ENCODE results near the gene HMGB2. TPM values are rescaled to one million over a fixed set of nuclear protein-coding genes. Genes with fewer than 3 reads are reported as not detected.

The HMGB2 gene
- total RNA-seq, 1 donor from 2014 or later, result 98.4 TPM

DNA sequence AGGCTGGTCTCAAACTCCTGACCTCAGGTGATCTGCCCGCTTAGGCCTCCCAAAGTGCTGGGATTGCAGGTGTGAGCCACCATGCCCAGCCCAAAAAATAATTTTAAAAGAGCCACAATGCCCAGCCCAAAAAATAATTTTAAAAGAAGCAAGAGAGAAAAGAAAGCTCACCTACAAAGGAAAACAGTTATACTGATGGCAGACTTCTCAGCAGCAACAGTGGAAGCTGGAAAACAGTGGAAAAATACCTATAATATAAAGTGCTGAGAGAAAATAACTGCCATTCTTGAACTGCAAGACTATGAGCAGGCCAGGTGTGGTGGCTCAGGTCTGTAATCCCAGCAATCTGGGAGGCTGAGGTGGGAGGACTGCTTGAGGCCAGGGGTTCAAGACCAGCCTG, 13.3 kb upstream of the HMGB2 start:
- peaks cover 13% of the 10 kb centered on the region for H3K9me3 Mint-ChIP-seq
- H3K36me3 Mint-ChIP-seq, result peaks cover 3% of the 10 kb centered on the region
- no peak for DNase-seq (ENCODE audit: low spot score in 2 of 2, unreplicated experiment in 2 of 2)
- no peaks in the 10 kb centered on the region for H3K27me3 Mint-ChIP-seq (ENCODE audit: low read depth)
- peaks cover 16% of the 10 kb centered on the region for H3K4me1 Mint-ChIP-seq
- no peak overlapping the region for H3K27ac Mint-ChIP-seq
- no peak overlapping the region for H3K4me3 Mint-ChIP-seq
- TF ChIP-seq, protein P1, sequence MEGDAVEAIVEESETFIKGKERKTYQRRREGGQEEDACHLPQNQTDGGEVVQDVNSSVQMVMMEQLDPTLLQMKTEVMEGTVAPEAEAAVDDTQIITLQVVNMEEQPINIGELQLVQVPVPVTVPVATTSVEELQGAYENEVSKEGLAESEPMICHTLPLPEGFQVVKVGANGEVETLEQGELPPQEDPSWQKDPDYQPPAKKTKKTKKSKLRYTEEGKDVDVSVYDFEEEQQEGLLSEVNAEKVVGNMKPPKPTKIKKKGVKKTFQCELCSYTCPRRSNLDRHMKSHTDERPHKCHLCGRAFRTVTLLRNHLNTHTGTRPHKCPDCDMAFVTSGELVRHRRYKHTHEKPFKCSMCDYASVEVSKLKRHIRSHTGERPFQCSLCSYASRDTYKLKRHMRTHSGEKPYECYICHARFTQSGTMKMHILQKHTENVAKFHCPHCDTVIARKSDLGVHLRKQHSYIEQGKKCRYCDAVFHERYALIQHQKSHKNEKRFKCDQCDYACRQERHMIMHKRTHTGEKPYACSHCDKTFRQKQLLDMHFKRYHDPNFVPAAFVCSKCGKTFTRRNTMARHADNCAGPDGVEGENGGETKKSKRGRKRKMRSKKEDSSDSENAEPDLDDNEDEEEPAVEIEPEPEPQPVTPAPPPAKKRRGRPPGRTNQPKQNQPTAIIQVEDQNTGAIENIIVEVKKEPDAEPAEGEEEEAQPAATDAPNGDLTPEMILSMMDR (IDR thresholded peaks at IDR 0.05; ENCODE audit: unreplicated experiment), result no peak

DNA sequence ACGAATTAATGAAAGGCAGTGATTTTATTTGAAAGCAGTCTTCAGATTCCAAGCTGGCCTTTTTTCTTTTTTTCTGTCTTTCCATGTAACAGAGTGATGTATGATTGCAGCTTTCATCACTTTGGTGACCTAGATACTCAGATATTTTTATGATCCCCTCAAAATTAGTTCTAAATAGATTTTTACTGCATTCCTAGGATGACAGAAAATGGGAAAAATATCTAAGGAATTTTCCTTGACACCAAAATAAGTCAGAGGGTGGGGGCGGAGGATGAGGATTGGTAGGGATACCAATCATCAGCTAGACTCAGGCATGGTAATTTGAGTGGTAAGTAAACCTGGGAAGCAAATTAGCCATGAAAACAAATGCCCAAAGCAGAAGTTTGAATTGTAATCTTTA, 11.9 kb upstream of the HMGB2 start:
- Mint-ChIP-seq H3K27me3 (ENCODE audit: low read depth) (no peaks in the 10 kb centered on the region), H3K4me3 (no peak overlapping the region), H3K4me1 (peaks cover 16% of the 10 kb centered on the region)

DNA sequence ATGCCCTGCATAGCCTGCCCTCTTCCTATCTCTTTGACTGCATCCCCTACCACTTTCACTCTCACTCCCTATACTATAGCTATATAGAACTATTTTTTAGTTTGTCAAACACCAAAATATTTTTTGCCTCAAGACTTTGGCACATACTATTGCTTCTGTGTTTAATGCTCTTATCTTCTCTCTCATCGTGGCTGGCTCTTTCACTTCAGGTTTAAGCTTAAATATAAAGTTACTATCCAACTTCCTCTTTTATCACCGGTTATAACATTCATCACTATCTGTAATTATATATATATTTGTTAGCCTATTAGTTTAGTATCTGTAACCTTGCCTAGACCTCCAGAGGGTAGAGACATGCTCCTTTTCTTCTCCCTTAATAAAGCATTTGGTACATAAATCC, 11.5 kb upstream of the HMGB2 start:
- H3K27me3 Mint-ChIP-seq (ENCODE audit: low read depth), result no peaks in the 10 kb centered on the region
- H3K27ac Mint-ChIP-seq, result peak overlapping the region; percentile 85
- H3K9me3 Mint-ChIP-seq, result peaks cover 12% of the 10 kb centered on the region
- DNase-seq (ENCODE audit: low spot score in 2 of 2, unreplicated experiment in 2 of 2), result no peak
- no peak overlapping the region for H3K4me3 Mint-ChIP-seq
- H3K36me3 Mint-ChIP-seq, result peaks cover 3% of the 10 kb centered on the region
- H3K4me1 Mint-ChIP-seq, result peaks cover 21% of the 10 kb centered on the region
- TF ChIP-seq, protein P1 (IDR thresholded peaks at IDR 0.05; ENCODE audit: unreplicated experiment), result no peak

More for the DNA sequence above, 11.9 kb upstream of the HMGB2 start:
- DNase-seq (ENCODE audit: low spot score in 2 of 2, unreplicated experiment in 2 of 2), result no peak
- TF ChIP-seq, protein P1 (IDR thresholded peaks at IDR 0.05; ENCODE audit: unreplicated experiment), result no peak
- H3K9me3 Mint-ChIP-seq, result peaks cover 13% of the 10 kb centered on the region
- H3K36me3 Mint-ChIP-seq, result peaks cover 3% of the 10 kb centered on the region
- peak overlapping the region; percentile 85 for H3K27ac Mint-ChIP-seq

DNA sequence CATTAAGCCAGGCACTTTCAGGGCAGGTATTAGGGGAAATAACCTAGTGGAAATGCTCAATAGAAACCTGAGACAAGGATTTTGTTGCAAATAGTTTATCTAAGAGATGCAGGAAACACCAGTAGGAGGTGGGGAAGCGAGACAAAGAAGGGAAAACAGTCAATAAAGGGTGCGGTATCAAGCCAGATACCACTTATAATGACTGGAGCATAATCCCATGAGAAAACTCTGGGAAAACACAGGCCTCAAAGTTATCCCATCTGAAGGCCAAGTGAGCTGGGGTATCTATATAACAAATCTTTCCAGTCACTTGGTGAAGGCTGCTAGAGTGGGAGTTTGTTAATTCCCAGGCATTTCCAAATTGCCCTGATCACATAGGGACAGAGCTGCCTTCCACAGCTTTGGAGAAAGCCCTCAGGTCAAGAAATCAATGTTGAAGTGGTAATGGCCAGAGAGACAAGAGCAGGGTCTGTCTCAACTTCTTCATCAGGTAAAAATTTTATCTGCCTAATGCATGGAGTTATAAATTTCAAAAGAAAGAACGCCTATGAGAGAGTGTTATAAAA, 9.8 kb upstream of the HMGB2 start:
- Mint-ChIP-seq H3K4me1 (peaks cover 22% of the 10 kb centered on the region), H3K4me3 (no peak overlapping the region), H3K27me3 (ENCODE audit: low read depth) (no peaks in the 10 kb centered on the region), H3K9me3 (peaks cover 10% of the 10 kb centered on the region), H3K27ac (peak overlapping the region; percentile 4), H3K36me3 (peaks cover 3% of the 10 kb centered on the region)
- TF ChIP-seq, protein P1 (IDR thresholded peaks at IDR 0.05; ENCODE audit: unreplicated experiment), result no peak
- no peak for DNase-seq (ENCODE audit: low spot score in 2 of 2, unreplicated experiment in 2 of 2)

DNA sequence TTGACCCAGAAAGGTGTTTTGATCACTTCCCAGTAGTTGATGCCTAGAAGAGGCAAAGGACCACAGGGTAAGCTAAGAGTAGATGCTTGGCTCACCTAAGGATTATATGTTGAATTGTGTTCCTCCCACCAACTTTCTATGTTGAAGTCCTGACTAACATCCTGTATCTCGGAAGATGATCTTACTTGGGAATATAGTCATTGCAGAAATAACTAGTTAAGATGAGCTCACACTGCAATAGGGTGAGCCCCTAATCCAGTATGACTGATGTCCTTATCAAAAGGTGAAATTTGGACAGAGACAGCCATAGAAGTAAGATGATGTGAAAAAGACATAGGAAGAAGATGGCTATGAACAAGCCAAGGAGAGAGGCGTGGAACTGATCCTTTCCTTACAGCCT, 3.3 kb upstream of the HMGB2 start:
- Mint-ChIP-seq H3K36me3 (no peaks in the 10 kb centered on the region), H3K27ac (no peak overlapping the region), H3K4me3 (no peak overlapping the region), H3K4me1 (peaks cover 23% of the 10 kb centered on the region), H3K27me3 (ENCODE audit: low read depth) (no peaks in the 10 kb centered on the region), H3K9me3 (no peaks in the 10 kb centered on the region)
- DNase-seq (ENCODE audit: low spot score in 2 of 2, unreplicated experiment in 2 of 2), result no peak
- TF ChIP-seq, protein P1 (IDR thresholded peaks at IDR 0.05; ENCODE audit: unreplicated experiment), result no peak

Data from mesothelial cell of epicardium (in vitro differentiated cells).